Superior temporal gyrus (tissue), 1 donor: ENCODE results near the gene ZFHX3.

Experiments used
- DNase-seq: peaks from one replicate; pipeline ENCODE4 v3.0.0-alpha.2; 2016; ENCODE audit errors: extremely low spot score

The ZFHX3 gene

DNA sequence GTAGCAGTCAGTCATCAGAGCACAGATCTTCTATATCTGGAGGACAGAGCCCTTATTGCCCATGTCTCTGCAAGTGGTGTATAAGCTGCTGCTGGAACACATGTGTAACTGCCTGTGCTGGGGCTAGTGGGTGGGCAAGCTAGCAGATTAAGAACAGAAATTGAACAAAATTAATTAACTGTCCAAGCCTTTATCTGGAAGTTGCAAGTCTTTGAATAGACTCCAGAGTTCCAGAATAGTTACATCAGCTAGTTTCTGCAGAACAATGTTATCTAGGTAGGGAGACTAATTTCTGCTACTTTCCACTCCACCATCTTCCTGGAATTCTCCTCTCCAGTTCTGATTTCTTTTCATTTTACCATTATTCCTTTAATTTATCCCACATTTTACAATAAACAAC is 287.3 kb downstream of the ZFHX3 start:
- no peak for DNase-seq

DNA sequence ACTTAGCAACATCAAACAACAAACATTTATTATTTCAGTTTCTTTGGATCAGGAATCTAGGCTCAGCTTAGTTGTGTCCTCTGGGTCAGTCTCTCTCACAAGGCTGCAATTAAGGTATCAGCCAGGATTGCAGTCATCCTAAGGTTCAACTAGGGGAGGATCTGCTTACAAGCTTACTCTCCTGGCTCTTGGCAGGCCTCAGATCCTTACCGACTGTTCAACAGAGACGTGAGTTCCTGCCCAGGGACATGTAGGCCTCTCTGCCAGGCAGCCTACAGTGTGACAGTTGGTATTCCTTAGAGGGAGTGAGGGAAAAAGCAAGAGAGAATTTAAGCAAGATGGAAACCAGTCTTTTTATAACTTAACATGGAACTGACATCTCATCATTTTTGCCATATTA is 294.0 kb downstream of the ZFHX3 start:
- DNase-seq: no peak

DNA sequence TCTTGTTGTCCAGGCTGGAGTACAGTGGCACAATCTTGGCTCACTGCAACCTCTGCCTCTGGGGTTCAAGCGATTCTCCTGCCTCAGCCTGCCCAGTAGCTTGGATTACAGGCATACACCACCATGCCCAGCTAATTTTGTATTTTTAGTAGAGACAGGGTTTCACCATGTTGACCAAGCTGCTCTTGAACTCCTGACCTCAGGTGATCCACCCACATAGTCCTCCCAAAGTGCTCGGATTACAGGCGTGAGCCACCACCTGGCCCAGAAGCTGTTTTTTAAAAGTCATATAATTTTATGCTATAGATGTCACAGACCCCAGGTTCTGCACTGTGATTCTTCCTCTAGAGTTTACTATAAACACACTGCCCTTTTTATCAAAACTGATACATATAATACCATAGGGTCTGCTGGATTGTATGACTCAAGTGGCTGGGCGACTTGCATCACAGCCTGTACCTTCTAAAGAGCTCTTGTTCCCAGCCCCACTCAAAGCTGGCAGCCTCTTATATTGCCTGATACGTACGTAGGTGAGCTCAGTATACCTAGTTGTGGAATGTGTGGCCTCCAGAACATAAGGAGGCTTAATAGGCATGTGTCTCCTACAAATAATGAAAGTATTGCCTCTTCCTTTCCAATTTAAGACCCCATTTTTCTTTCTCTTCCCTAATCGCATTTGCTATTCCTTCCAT is 295.8 kb downstream of the ZFHX3 start:
- DNase-seq: no peak

DNA sequence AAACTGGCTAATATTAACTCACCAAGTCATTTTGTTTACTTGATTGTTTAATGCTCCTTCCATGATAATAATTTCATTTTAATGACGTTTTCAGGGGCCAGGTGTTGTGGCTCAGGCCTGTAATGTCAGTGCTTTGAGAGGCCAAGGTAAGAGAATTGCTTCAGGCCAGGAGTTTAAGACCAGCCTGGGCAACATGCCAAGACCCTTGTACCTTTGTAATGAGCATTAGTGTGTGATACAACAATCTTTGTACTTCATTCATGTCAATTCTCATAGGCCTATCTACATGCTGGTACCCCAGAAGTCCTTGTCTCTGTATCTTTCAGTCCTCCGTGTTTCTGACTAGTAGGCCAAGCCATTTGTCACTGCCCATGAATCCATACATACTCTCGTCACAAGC is 296.9 kb downstream of the ZFHX3 start:
- DNase-seq: no peak

DNA sequence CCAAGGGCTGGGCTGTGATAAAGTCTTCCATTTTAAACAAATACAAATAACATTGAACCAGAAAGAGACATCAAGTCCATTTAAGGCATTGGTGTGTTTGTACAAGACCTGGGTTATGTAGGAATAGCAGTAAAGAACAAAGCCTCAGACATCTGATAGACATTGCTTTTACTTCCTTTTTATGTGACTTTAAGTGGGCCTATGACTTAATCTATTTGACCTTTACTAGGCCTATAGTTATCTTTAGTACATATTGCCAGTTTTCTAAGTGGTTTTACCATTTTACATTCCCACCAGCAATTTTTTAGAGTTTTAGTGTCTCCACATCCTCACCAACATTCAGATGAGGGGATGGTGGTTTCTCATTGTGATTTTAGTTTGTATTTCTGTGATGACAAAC is 298.8 kb downstream of the ZFHX3 start:
- no peak for DNase-seq

DNA sequence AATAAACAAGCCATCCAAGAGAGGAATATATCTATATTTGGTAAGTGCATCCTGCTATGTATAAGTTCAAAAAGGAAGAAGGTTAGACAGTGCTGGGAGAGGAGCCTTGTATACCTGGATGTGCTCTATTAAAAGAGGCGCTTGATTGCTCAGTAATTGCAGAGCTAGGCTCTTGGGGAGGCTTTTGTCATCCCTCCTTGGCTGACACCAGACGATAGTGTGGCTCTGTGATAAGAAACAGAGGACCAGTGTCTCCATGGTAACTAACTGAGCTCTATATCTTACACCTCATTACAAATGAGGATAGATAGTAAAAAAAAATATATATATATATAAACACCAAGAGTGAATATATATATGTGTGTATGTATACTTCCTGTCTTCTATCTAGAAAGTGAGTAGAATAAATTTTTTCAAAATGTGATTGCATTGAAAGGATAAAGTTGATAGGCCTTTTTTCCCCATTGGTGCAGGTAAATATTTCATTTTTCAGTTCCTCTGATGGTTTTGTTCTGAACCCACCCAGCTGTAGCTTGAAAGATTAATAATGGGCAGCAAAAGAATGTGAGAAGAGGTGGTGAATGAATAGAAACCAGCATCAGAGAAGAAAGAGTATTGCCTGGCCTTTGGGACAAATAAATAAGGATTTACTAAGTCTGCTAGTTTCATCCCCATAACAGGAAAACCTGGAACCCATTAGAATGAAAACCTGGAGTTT is 303.7 kb downstream of the ZFHX3 start:
- no peak for DNase-seq

DNA sequence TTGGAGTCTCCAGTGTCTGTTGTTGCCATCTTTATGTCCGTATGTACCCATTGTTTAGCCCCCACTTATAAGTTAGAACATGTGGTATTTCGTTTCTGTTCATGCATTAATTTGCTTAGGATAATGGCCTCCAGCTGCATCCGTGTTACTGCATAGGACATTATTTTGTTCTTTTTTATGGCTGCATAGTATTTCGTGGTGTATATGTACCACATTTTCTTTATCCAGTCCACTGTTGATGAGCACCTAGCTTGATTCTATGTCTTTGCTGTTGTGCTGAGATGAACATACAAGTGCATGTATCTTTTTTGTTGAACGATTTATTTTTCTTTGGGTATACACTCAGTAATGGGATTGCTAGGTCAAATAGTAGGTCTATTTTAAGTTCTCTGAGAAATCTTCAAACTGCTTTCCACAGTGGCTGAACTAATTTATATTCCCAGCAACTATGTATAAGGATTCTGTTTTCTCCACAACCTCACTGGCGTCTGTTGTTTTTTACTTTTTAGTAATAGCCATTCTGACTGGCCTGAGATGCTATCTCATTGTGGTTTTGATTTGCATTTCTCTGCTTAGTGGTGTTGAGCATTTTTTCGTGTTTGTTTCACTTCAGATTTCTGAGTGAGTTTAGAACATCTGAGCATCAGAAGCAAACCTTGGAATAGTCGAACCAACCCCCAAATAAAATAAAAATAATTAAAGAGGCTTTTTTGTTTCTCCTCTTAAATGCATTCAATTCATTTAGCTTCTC is 304.7 kb downstream of the ZFHX3 start:
- DNase-seq: no peak

DNA sequence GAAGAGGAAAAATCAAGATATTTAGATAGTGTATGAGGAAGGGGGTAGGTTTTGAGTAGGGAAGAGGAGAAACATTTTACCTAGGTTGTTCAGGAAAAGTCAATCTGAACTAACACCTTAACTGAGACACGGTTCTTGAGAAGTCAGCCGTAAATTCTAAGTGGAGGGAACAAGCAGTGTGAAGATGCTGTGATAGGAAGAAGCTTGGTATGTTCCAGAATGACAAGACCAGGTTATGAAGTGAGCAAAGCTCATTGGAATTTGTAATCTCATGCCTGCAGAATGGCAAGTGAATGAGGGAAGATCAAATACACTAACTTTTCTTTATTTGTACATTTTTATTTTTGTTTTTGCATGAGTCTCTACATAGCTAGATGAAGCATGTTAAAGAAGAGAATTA is 307.6 kb downstream of the ZFHX3 start:
- DNase-seq: no peak

DNA sequence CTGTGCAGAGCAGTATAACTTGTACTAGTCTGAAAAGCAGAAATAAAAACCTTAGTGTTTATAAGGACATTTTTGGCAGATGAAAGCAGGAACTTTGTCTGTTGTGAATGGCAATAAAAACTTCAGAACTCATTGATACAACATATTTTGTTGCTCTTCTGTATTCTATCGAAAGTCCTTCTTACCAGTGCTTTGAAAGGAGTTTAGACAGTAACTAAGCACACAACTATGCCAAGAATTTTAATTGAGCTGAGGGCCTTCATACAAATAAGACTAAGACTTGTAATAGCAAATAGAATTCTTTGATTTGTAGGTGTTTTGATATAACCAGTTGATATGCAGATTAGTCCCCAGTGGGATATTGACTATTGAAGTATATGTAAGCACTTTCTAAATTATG is 308.4 kb downstream of the ZFHX3 start:
- DNase-seq: no peak

DNA sequence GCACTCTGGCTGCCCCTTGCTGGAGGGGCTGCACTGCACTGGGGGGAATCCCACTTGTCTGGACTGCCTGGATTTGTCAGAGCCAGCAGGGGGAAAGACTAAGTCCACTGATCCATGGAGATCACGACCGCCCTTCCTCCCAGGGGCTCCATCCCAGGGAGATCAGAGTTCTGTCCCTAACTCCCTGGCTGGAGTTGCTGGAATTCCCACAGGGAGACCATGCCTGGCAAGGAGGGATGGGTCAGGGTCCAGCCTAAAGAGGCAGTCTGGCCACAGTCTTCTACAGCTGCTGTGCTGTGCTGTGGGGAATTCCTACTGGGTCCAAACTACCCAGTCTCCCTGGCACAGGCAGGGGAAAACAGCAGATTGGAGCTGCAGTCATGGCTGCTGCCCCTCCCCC is 311.9 kb downstream of the ZFHX3 start:
- DNase-seq: no peak
